Left ventricle myocardium inferior (tissue), 1 donor: ENCODE results near the gene PTPRCAP. TPM values are rescaled to one million over a fixed set of nuclear protein-coding genes. Genes with fewer than 3 reads are reported as not detected.

Experiments
- DNase-seq: peaks from one replicate; pipeline ENCODE4 v3.0.0-alpha.2; 2020
- H3K27ac ChIP-seq: fragments of 200-600 bp; replicated peaks from 2 replicates; pipeline ENCODE4 v1.8.0; 2021
- H3K27me3 ChIP-seq: fragments of 200-600 bp; 2 replicates; pipeline ENCODE4 v1.8.0; 2021; ENCODE audit warnings: low read depth
- H3K36me3 ChIP-seq: fragments of 200-600 bp; 2 replicates; pipeline ENCODE4 v1.8.0; 2021
- H3K4me1 ChIP-seq: fragments of 200-600 bp; 2 replicates; pipeline ENCODE4 v1.8.0; 2021
- H3K4me3 ChIP-seq: fragments of 200-600 bp; 2 replicates; pipeline ENCODE4 v1.8.0; 2021; ENCODE audit warnings: mild to moderate bottlenecking, moderate library complexity
- H3K9me3 ChIP-seq: fragments of 200-600 bp; replicated peaks from 2 replicates; pipeline ENCODE4 v1.8.0; 2021
- intact Hi-C: fragments of 100-400 bp; cut with micrococcal nuclease; formaldehyde crosslinking; loops from one replicate; pipeline ENCODE4 v1.11.0; 2022
- total RNA-seq: library from RNA; stranded (reverse); fragmentation: NEBNext Ultra II Directional; extraction: Animal tissue kit (Norgen Biotek cat#: 25700); gene quantifications from one replicate; pipeline ENCODE4 v1.2.1, GENCODE V29; 2021
- TF ChIP-seq, protein P1 (sequence below): fragments of 200-600 bp; IDR thresholded peaks from 2 replicates; pipeline ENCODE4 v1.8.0; 2021; ENCODE audit warnings: antibody characterized with exemption, mild to moderate bottlenecking, borderline replicate concordance
- donor health status: DM: no; HTN: yes; CAD: no; lungs with severe emphysema.

The PTPRCAP gene
- total RNA-seq, 1 donor from 2014 or later, result 0.60 TPM

DNA sequence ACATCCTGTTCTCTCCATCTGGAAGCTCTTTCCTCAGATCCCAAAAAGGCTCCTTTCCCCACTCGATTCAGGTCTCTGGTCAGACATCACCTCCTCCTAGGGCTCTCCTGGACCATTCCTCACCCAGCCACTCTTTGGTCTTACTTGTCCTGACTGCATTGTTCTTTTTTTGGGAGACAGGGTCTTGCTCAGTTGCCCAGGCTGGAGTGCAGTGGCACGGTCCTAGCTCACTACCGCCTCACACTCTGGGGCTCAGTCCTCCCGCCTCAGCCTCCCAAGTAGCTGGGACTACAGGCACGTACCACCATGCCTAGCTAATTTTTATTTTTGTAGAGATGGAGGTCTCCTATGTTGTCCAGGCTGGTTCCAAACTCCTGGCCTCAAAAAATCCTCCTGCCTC is 8.0 kb upstream of the PTPRCAP start:
- H3K36me3 ChIP-seq, result peaks cover 13% of the 10 kb centered on the region
- TF ChIP-seq, protein P1, sequence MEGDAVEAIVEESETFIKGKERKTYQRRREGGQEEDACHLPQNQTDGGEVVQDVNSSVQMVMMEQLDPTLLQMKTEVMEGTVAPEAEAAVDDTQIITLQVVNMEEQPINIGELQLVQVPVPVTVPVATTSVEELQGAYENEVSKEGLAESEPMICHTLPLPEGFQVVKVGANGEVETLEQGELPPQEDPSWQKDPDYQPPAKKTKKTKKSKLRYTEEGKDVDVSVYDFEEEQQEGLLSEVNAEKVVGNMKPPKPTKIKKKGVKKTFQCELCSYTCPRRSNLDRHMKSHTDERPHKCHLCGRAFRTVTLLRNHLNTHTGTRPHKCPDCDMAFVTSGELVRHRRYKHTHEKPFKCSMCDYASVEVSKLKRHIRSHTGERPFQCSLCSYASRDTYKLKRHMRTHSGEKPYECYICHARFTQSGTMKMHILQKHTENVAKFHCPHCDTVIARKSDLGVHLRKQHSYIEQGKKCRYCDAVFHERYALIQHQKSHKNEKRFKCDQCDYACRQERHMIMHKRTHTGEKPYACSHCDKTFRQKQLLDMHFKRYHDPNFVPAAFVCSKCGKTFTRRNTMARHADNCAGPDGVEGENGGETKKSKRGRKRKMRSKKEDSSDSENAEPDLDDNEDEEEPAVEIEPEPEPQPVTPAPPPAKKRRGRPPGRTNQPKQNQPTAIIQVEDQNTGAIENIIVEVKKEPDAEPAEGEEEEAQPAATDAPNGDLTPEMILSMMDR, result no peak
- no peak for DNase-seq
- H3K4me3 ChIP-seq, result no peak overlapping the region
- H3K9me3 ChIP-seq, result no peaks in the 10 kb centered on the region
- H3K4me1 ChIP-seq, result peaks cover 39% of the 10 kb centered on the region
- no peaks in the 10 kb centered on the region for H3K27me3 ChIP-seq
- intact Hi-C loops, result no loop called here
- no peak overlapping the region for H3K27ac ChIP-seq

DNA sequence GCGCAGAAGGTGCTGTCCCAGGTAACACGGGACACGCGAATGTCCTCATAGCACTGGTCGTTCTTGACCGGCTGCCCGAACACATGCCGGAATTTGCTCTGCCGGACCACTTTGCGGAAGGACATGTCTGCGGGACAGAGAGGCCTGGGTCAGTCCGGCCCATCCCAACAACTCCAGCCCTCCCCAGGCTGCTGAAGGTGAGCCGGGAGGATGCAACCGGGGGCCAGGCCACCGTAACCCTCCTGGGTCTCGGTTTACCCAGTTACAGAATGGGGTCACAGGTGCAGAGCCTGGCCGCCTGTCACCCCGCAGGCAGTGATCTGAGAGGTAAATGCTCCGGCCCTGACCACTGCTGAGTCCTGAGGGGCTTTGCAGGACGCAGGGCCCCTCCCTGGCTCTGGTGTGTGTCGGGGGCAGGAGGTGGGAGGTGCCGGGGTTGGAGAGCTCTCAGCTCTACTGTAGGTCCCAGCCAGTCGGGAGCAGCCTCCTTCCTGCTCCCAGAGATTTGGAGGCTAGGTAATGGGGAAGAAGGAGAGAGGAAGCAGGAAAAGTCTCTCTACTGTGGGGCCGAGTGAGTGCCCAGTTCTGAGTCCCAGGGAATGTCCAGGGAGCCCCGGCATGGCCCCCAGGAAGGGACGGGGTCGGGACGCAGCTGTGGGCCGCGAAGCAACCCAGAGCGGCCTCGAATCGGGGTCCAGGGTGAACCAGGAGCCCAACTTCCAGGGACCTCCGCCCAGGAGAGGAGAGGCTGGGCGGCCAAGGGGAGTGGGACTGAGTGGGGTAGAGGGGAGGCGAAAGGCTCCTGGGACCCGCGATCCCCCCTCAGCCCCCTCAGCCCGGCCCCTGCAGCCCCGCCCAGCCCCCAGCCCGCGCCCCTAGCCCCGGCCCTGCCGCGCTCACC is 5.3 kb upstream of the PTPRCAP start:
- Histone ChIP-seq H3K4me3 (peak overlapping the region; percentile 95), H3K27me3 (no peaks in the 10 kb centered on the region), H3K36me3 (peaks cover 21% of the 10 kb centered on the region), H3K27ac (peak overlapping the region; percentile 94), H3K4me1 (peaks cover 55% of the 10 kb centered on the region), H3K9me3 (no peaks in the 10 kb centered on the region)
- intact Hi-C loops, result no loop called here
- no peak for DNase-seq
- TF ChIP-seq, protein P1, result no peak

DNA sequence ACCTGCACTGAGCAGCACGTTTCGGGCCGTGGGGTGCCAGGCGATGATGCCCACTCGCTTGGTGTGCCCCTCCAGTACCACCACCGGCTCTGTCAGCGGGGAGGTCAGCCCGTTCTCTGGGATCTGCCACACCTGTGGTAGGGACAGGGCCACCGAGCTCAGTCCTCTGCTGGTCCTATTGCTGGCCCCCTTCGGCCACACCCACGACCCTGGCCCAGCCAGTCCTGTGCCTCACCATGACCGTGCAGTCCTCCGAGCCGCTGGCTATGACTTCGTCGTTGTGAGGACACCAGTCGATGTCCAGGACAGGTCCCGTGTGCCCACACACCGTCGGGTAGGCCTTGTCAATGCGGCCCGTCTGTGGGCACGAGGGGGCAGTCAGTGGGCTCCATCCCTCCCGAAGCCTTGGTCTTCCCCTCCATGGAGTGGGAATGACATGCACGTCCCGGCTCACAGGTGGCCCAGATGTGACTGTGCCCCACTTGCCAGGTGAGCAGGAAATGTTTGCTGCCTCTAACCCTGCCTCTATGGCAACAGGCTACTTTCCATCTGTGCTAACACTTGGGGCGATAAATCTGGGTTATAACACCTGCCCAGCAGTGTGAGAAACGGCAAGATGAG is 4.4 kb upstream of the PTPRCAP start:
- Histone ChIP-seq H3K36me3 (peaks cover 26% of the 10 kb centered on the region), H3K4me3 (peak overlapping the region; percentile 95), H3K4me1 (peaks cover 64% of the 10 kb centered on the region), H3K27me3 (no peaks in the 10 kb centered on the region), H3K9me3 (no peaks in the 10 kb centered on the region), H3K27ac (peak overlapping the region; percentile 94)
- DNase-seq, result no peak
- TF ChIP-seq, protein P1, result no peak
- intact Hi-C loops, result no loop called here

DNA sequence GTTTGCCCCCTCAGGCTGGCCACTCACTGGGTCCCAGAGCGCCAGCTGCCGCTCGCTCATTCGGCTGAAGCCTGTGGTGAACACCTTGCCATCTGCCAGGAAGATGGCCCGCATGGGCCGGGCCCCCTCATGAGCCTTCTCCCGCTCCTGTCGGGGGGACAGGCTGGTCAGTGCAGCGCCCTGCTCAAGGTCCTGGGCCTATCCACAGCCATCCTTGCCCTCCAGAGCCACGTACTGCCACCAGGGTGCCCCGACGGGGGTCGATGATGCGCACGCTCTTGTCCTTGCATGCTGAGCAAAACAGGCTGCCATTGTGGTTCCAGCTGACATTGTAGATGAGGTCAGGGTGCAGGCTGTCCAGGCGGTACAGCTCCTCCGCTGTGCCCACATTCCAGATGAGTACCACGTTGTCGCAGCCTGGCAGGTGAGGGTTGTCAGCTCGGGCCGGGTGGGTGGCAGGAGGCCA is 3.6 kb upstream of the PTPRCAP start:
- no peak overlapping the region for H3K27ac ChIP-seq
- no peak for DNase-seq
- TF ChIP-seq, protein P1, result no peak
- intact Hi-C loops, result no loop called here
- H3K36me3 ChIP-seq, result peaks cover 30% of the 10 kb centered on the region
- H3K4me1 ChIP-seq, result peaks cover 71% of the 10 kb centered on the region
- no peaks in the 10 kb centered on the region for H3K27me3 ChIP-seq
- no peak overlapping the region for H3K4me3 ChIP-seq
- no peaks in the 10 kb centered on the region for H3K9me3 ChIP-seq

DNA sequence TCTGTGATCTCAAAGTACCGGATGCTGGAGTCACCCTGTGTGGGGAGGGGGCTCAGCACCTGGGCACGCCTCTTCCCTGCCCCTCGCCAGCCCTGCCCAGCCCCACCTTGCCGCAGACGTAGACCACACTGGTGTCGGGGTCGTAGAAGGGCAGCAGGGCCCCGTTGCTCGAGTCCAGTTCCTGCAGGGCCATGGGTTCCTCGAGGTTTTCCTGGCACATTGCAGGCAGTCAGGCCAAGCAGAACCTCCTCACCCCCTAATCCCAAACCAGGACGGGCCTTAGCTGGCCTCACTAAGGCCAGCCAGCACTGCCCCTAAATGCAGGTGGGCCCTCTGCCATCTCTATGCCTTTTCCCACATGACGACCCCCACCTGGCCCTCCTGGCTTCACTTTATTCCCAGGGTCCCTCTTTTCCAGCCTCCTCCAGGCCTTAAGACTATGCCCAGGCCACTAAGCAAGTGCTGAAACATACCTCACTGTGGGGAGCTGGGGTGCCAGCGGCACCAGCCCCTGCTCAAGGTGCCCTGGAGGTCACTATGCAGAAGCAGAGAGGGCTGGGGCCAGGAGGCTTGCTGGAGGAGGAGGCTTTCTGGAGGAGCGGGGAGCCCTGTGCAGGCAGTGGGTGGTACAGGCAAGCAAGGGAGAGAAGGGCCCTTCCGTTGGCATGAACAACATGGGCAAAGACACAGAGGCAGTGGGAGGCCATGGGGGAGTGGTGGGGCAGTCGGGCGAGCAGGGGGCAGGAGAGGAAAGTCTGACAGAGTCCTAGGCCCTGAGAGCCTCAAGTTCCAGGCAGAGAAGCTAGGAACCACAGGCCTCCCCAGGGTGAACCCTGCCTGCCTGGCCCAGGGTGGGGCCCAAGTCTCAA is 3.0 kb upstream of the PTPRCAP start:
- peaks cover 36% of the 10 kb centered on the region for H3K36me3 ChIP-seq
- TF ChIP-seq, protein P1, result no peak
- peak overlapping the region; percentile 57 for H3K27ac ChIP-seq
- H3K4me1 ChIP-seq, result peaks cover 73% of the 10 kb centered on the region
- H3K27me3 ChIP-seq, result no peaks in the 10 kb centered on the region
- H3K9me3 ChIP-seq, result no peaks in the 10 kb centered on the region
- intact Hi-C loops, result no loop called here
- no peak for DNase-seq
- H3K4me3 ChIP-seq, result no peak overlapping the region
